SHP77 treated with DMSO at 0.1 percent for 48 hours (cell line): ENCODE results near the gene GYS1.

Experiments used
- DNase-seq: peaks from one replicate; lab custom pipeline; 2025; lab: John Stamatoyannopoulos, UW

Gene GYS1

GRCh38 chr19:48988860-48989259 is 4.2 kb downstream of the GYS1 start:
- DNase-seq: no peak

- no peak for DNase-seq
Measured at GRCh38 chr19:48988286-48988685, 4.8 kb downstream of the GYS1 start.

GRCh38 chr19:48987323-48987722 is 5.8 kb downstream of the GYS1 start:
- DNase-seq: no peak

- no peak for DNase-seq
Measured at GRCh38 chr19:48986211-48986610, 6.9 kb downstream of the GYS1 start.

GRCh38 chr19:48985711-48986110 is 7.4 kb downstream of the GYS1 start:
- DNase-seq: no peak

GRCh38 chr19:48982280-48982679 is 10.8 kb downstream of the GYS1 start:
- no peak for DNase-seq

GRCh38 chr19:48977061-48977460 is 16.0 kb downstream of the GYS1 start:
- DNase-seq: no peak

GRCh38 chr19:48975947-48976847 is 16.9 kb downstream of the GYS1 start:
- no peak for DNase-seq

- DNase-seq: peak; percentile 45
Measured at GRCh38 chr19:48970923-48971395, 22.1 kb downstream of the GYS1 start.

- no peak for DNase-seq
Measured at GRCh38 chr19:48970139-48970766, 22.9 kb downstream of the GYS1 start.

GRCh38 chr19:48969276-48970138 is 23.6 kb downstream of the GYS1 start:
- DNase-seq: no peak

GRCh38 chr19:48968813-48969218 is 24.3 kb downstream of the GYS1 start:
- DNase-seq: no peak

- DNase-seq: no peak
Measured at GRCh38 chr19:48968179-48968661, 24.9 kb downstream of the GYS1 start.

GRCh38 chr19:48967346-48968178 is 25.5 kb downstream of the GYS1 start:
- DNase-seq: no peak

- DNase-seq: no peak
Measured at GRCh38 chr19:48966541-48967345, 26.4 kb downstream of the GYS1 start.

GRCh38 chr19:48965806-48966540 is 27.1 kb downstream of the GYS1 start:
- peak; percentile 72 for DNase-seq

GRCh38 chr19:48965040-48965805 is 27.9 kb downstream of the GYS1 start, which contains the start of gene FTL:
TSS of gene FTL (plus strand) at chr19:48965309. CDS start at chr19:48965508, 199 bp downstream.
- peak; percentile 88 for DNase-seq

- DNase-seq: no peak
Measured at GRCh38 chr19:48964205-48965039, 28.7 kb downstream of the GYS1 start.
